Stimulated activated CD4-positive, alpha-beta T cell treated with anti-CD3 and anti-CD28 coated beads, Interleukin-1b, Interleukin-23, amount 100 ng/mL, for 48 hours (primary cell): Measurements from ENCODE around the gene CACFD1.
"Not testable (repeated sequence)": the region's sequence is repeated elsewhere in the genome, so short reads cannot be mapped to it uniquely, and the experiment has no call there.

Experiments used
- DNase-seq: peaks from one replicate; pipeline ENCODE4 v3.0.0-alpha.2; 2020

CACFD1 gene

GRCh38 chr9:133440874-133441273 is 18.9 kb upstream of the CACFD1 start:
- no peak for DNase-seq

DNA sequence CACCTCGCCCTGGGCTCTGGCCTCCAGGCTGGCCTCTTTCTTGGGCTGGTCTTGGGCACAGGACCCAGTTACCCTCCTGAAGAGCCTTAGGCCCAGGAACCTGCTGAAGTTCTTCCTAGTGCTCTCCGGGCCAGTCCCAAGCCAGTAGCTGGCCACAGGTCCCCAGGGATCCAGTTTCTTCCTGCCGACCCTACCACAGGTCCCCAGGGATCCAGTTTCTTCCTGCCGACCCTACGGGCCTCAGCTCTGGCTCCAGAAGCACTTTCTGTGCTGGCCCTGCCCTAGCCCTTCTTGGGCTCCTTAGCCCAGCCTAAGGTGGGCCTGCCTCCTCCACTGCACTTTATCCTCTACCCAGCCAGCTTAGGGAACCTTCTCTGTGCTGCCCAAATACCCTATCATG is 18.2 kb upstream of the CACFD1 start:
- no peak for DNase-seq

- no peak for DNase-seq
Measured at GRCh38 chr9:133443248-133443647, 16.5 kb upstream of the CACFD1 start.

DNA sequence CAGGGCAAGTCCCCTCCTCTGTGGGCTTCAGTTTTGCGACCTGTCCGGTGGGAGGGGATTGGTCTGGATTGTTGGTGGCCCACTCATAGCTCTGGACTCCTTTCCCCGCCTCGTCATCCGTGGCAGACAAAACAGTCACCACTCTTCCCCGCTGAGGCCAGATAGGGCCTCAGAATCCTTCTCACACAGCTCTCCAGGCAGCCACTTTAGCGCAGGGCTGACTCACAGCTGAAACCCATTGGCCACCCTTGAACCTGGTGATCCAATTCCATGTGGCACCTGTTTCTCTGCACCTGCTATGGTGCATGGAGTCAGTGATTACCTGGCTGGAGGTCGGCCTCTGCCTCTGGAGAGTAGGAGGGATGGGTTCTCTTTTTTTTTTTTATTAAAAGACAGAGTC is 15.8 kb upstream of the CACFD1 start:
- no peak for DNase-seq

DNA sequence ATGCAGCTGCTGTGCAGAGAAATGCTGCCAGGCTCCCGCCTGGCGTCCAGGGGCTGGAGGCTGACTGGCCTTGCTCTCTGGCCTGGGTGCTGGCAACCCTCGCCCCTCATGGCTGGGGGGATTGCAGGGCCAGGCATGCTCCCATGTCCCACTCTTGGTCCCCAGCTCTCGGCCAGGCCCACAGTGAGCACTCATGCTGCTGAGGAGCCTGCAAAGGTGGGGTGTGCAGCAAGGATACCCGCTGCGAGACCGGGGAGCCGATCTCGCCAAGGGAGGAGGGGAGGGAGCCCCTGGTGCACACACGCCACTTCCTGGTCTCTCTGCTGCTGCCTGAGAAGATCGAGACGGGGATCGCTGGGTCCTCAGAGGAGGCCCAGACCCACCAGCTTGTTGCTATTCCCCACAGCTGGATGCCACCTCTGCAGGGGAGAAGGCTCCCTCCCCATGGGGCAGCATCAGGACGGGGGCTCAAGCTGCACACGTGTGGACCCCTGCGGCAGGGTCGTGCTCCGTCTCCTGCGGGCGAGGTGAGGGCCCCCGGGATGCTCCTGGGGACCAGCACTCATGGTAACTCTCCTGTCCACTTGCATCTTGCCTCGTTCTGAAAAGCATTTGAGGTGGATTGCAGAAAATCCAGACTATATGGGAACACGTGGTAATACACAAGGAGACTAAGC is 14.3 kb upstream of the CACFD1 start:
- DNase-seq: no peak

DNA sequence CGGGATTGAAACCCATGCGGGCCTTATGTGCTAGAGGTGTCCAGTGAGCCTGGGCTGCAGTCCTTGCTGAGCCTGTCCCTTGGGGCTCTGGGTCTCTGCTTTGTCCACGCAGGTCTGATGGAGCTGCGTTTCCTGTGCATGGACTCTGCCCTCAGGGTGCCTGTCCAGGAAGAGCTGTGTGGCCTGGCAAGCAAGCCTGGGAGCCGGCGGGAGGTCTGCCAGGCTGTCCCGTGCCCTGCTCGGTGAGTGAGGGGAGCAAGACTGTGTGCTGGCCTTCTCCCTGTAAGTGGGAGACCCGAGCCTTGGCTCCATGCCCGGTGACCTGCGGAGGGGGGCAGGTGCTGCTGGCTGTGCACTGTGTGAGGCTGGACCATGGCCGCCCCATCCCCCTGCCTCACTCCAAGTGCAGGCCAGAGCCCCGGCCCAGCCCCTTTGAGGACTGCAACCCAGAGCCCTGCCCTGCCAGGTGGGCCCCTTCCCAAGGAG is 11.2 kb upstream of the CACFD1 start:
- no peak for DNase-seq

- no peak for DNase-seq
Measured at GRCh38 chr9:133449760-133450159, 10.0 kb upstream of the CACFD1 start.

DNA sequence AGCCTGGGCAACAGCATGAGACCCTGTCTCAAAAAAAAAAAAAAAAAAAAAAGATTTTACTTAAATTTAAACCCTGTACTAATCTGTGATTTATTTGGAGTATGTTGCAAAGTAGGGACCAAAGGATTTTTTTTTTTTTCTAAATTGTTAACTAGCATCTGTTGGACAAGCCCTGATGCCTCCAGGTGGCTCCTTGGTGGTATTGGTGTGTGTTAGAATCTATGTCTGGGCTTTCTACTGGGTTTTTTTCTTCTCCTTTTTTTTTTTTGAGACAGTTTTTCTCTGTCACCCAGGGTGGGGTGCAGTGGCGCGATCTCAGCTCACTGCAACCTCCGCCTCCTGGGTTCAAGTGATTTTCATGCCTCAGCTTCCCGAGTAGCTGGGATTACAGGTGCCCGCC is 7.9 kb upstream of the CACFD1 start:
- DNase-seq: not testable (repeated sequence)

- no peak for DNase-seq
Measured at GRCh38 chr9:133452562-133452961, 7.2 kb upstream of the CACFD1 start.

DNA sequence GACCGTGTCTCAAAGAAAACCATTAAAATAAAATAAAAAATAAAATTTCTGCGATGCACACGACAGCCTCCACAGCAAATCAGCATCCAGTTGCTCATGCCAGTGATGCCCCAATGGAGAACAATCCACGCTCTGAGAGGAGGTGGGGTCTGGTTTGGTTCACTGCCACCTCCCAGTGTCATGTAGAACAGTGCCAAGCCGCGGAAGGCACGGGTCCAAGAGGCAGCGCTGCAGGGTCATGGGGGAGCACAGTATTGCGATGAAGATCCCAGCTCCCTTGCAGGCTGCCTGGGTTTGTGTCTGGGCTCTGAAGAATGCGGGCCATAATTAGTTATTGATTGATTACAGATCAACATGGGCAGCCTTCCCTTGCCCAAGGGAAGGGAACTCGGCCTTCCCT is 6.1 kb upstream of the CACFD1 start:
- no peak for DNase-seq

- no peak for DNase-seq
Measured at GRCh38 chr9:133454325-133454724, 5.5 kb upstream of the CACFD1 start.

DNA sequence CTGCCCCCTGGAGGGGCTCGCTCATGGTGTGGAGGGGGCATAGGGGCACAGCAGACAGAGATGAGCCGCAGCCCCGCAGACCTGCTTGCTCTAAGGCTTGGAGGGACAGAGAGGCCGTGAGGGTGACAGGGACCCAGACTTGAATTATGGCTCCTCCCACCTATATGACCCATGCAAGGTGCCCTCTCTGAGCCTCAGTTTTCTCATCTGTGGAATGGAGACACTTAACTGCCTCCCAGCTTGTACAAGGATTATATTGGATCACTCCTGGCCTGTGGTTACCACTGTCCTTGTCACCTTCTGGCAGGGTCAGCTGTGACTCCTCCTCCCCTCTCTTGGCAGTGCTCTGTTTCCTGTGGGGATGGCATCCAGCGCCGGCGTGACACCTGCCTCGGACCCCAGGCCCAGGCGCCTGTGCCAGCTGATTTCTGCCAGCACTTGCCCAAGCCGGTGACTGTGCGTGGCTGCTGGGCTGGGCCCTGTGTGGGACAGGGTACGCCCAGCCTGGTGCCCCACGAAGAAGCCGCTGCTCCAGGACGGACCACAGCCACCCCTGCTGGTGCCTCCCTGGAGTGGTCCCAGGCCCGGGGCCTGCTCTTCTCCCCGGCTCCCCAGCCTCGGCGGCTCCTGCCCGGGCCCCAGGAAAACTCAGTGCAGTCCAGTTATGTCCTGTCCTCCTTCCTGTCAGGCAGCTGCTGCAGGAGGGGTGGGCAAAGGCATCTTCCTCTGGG is 4.7 kb upstream of the CACFD1 start:
- DNase-seq: no peak

DNA sequence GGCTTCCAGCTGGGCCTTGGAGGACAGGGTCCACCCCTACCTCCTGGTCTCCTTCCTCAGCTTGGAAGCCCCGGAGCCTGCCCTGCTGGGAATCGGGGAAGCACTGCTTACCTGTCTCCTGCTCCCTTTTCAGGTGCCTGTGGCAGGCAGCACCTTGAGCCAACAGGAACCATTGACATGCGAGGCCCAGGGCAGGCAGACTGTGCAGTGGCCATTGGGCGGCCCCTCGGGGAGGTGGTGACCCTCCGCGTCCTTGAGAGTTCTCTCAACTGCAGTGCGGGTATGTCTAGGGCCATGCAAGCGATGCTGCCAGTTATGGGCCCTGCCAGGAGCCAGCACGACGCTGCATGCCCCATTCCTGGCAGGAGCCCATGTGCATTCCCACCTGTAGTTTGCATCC is 3.8 kb upstream of the CACFD1 start:
- no peak for DNase-seq

- DNase-seq: no peak
Measured at GRCh38 chr9:133456409-133456808, 3.4 kb upstream of the CACFD1 start.

GRCh38 chr9:133457233-133457632 is 2.5 kb upstream of the CACFD1 start:
- no peak for DNase-seq

- no peak for DNase-seq
Measured at GRCh38 chr9:133457748-133458147, 2.0 kb upstream of the CACFD1 start.

DNA sequence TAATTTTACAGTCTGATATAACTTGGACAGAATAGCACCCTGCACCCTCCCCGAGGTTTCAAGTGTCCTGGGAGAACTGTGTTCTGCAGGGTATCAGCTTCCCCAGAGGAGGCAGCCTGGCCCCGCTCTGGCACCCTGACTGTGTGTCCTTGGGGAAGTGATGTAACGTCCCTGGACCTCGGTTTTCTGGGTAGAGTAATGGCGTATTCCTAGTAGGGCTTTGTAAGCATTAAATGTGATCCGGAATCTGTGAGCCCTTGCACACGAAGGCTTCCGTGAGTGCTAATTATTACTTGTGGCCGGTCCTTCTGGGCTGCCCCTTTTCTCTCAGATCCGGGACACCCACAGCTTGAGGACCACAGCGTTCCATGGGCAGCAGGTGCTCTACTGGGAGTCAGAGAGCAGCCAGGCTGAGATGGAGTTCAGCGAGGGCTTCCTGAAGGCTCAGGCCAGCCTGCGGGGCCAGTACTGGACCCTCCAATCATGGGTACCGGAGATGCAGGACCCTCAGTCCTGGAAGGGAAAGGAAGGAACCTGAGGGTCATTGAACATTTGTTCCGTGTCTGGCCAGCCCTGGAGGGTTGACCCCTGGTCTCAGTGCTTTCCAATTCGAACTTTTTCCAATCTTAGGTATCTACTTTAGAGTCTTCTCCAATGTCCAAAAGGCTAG is 1.0 kb upstream of the CACFD1 start:
- no peak for DNase-seq

GRCh38 chr9:133460405-133461175 is 812 bp downstream of the CACFD1 start:
- DNase-seq: peak; percentile 9

DNA sequence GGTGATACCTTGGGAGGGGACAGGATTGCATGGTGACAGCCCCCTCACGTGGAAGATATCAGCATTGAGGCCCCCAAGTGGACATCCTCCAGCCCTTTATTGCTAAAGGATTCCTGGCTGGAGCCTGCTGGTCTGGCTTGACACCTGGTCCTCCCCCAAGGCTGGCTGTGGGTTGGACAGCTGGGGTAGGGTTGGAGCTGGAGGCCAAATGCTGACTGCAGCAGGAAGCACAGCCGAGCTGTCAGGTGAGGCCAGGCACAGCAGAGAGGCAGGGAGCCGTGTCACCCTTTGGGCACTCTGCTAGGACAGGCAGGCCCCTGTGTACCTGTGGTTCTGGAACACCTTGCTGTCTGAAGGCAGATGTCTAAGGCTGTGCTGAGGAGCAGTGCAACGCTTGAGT is 2.2 kb downstream of the CACFD1 start:
- DNase-seq: no peak

GRCh38 chr9:133463234-133463863 is 3.6 kb downstream of the CACFD1 start:
- DNase-seq: no peak

DNA sequence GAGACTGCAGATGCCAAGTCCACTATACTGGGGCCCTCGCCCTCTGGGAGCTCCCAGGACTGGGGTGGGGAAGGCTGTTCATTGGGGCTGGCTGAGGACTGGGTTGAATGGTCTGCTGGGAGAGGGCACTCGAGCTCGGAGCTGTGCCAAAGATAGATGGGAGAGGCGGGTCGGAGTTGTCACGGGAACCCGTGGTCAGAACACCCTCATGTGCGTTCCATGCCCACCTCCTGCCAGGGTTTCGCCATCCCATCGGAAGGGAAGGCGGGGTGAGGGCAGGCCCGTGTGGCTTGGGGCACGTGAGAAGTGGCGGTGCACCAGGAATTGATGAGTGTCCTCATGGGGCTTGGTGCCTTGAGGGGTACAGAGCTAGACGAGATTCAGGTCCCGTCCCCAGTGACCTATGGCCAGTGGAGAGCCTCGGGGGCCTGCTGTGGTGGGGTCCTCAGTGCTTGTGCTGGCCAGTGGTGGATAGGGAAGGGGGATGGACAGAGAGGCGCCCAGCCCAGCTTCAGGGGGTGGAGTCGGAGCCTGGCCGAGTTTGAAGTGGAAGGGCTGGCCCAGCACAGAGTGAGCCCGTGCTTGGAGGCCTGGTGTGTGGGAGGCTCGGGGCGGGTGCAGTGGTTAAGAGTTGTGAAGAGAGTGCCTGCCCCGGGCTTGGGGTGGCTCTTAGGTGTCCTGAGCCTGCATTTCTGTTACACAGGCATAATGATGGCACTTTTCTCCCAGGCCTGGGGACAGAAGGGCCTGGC is 4.3 kb downstream of the CACFD1 start:
- no peak for DNase-seq

GRCh38 chr9:133464638-133465037 is 4.9 kb downstream of the CACFD1 start:
- no peak for DNase-seq
